Right lobe of liver (tissue), 6 donors: Measurements from ENCODE around the gene TFEB. TPM values are rescaled to one million over a fixed set of nuclear protein-coding genes. Genes with fewer than 3 reads are reported as not detected.

ENCODE experiments used
- ATAC-seq, 4 donors: fragments of 200-7000 bp; cut with Tn5 transposase; one replicate each; pipeline ENCODE4 v1.9.1; 2020; ENCODE audit warnings: mild to moderate bottlenecking in 4 of 4, moderate library complexity in 4 of 4
- DNase-seq, 3 donors: peaks; one replicate each; pipeline ENCODE4 v3.0.0-alpha.2; 2020
- H3K27ac ChIP-seq, 3 donors: fragments of 200-600 bp; one replicate each; pipeline ENCODE4 v1.8.0; 2022
- H3K27me3 ChIP-seq, 2 donors: fragments of 200-600 bp; one replicate each; pipeline ENCODE4 v1.8.0; 2022
- H3K36me3 ChIP-seq, 4 donors: fragments of 200-600 bp; sonication (generic) in 1 of 4; one replicate each; pipeline versions ENCODE4 v1.5.1 to v1.8.0; 2017 to 2022; ENCODE audit warnings: control low read depth in 1 of 4
- H3K4me1 ChIP-seq, 4 donors: fragments of 200-600 bp; sonication (generic) in 1 of 4; one replicate each; pipeline versions ENCODE4 v1.5.1 to v1.8.0; 2017 to 2022; ENCODE audit warnings: control low read depth in 1 of 4
- H3K4me3 ChIP-seq, 3 donors: fragments of 200-600 bp; one replicate each; pipeline ENCODE4 v1.8.0; 2022
- H3K9me3 ChIP-seq, 4 donors: fragments of 200-600 bp; sonication (generic) in 1 of 4; one replicate each; pipeline versions ENCODE4 v1.5.1 to v1.8.0; 2017 to 2022; ENCODE audit warnings: control low read depth in 1 of 4
- POLR2A ChIP-seq: fragments of 450-650 bp; IDR thresholded peaks from one replicate; pipeline ENCODE4 v1.6.1; 2017; ENCODE audit warnings: antibody characterized with exemption, mild to moderate bottlenecking
- WGBS: methylation state at CpG from one replicate; pipeline ENCODE4 v1.1.6; 2018; ENCODE audit warnings: low coverage, low lambda C conversion rate; ENCODE audit not compliant: insufficient coverage; ENCODE audit errors: missing lambda C conversion rate; 5-methylcytosine and 5-hydroxymethylcytosine counted together
- intact Hi-C, 2 donors: fragments of 100-400 bp; cut with DNase I; formaldehyde crosslinking; loops; one replicate each; pipeline versions ENCODE4 v1.11.2 to v1.14.1; 2022
- total RNA-seq, 6 experiments: library from RNA; depleted of rRNA in 2 of 6; stranded (reverse); fragments of >200 nt in 2 of 6; fragmentation: NEBNext Ultra II Directional in 3 of 6; extraction: Animal tissue kit (Norgen Biotek cat#: 25700) in 3 of 6; gene quantifications; one replicate each; pipeline versions ENCODE4 v1.1.0 to v1.2.4, GENCODE V29; 2016 to 2023
- TF ChIP-seq, protein P1 (sequence below), 4 donors: fragments of 200-600 bp in 3 of 4; fragments of 450-650 bp in 1 of 4; IDR thresholded peaks; one replicate each; pipeline versions ENCODE4 v1.5.1 to v1.8.0; 2016 to 2022; ENCODE audit warnings: antibody characterized with exemption in 4 of 4, mild to moderate bottlenecking in 2 of 4
- donor health status: DM: no; HTN: yes; CAD: no.
- donor health status: DM: no; HTN: no; CAD: no.
- donor health status: DM: no; HTN: no; CAD: no.
- donor health status: DM: no; HTN: yes; CAD: no.
- donor health status: DM: no; HTN: yes; CAD: no.

Gene TFEB
- total RNA-seq, 6 experiments from 2014 or later: 4.5 to 9.2 (median 6.6) TPM

DNA sequence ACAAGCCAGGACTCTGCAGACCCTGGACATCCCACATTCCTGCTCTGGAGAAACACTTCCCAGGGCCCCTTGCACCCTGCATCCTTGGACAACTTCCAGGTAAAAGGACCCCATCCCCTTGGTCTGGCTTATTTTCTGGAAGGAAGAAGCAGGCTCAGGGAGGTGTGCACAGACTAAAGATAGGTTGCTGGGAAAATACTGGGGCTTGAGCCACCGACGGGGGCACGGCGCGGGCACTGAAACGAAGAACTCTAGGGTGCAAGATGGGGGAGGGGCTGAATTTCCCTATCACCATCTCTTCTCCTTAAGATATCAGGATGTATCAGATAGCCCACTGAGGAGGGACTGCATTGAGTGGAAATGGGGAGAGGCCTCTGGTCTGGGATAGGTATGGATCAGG, 43.5 kb upstream of the TFEB start:
- Histone ChIP-seq H3K27me3 (no peaks in the 10 kb centered on the region), H3K4me3 (peak overlapping the region; percentile 58 to 76 (median 65)), H3K4me1 (peaks cover 0 to 17% (median 5%) of the 10 kb centered on the region in 4 donors), H3K27ac (no peak overlapping the region), H3K9me3 (no peaks in the 10 kb centered on the region), H3K36me3 (peaks cover 0 to 16% (median 8%) of the 10 kb centered on the region in 4 donors)
- ATAC-seq: no peak
- intact Hi-C loops: no loop called here
- WGBS: 27% methylated on average over 6 of the region's 6 CpGs
- TF ChIP-seq, protein P1, sequence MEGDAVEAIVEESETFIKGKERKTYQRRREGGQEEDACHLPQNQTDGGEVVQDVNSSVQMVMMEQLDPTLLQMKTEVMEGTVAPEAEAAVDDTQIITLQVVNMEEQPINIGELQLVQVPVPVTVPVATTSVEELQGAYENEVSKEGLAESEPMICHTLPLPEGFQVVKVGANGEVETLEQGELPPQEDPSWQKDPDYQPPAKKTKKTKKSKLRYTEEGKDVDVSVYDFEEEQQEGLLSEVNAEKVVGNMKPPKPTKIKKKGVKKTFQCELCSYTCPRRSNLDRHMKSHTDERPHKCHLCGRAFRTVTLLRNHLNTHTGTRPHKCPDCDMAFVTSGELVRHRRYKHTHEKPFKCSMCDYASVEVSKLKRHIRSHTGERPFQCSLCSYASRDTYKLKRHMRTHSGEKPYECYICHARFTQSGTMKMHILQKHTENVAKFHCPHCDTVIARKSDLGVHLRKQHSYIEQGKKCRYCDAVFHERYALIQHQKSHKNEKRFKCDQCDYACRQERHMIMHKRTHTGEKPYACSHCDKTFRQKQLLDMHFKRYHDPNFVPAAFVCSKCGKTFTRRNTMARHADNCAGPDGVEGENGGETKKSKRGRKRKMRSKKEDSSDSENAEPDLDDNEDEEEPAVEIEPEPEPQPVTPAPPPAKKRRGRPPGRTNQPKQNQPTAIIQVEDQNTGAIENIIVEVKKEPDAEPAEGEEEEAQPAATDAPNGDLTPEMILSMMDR (IDR thresholded peaks at IDR 0.05): no peak
- no peak for TF ChIP-seq POLR2A
- DNase-seq: no peak

DNA sequence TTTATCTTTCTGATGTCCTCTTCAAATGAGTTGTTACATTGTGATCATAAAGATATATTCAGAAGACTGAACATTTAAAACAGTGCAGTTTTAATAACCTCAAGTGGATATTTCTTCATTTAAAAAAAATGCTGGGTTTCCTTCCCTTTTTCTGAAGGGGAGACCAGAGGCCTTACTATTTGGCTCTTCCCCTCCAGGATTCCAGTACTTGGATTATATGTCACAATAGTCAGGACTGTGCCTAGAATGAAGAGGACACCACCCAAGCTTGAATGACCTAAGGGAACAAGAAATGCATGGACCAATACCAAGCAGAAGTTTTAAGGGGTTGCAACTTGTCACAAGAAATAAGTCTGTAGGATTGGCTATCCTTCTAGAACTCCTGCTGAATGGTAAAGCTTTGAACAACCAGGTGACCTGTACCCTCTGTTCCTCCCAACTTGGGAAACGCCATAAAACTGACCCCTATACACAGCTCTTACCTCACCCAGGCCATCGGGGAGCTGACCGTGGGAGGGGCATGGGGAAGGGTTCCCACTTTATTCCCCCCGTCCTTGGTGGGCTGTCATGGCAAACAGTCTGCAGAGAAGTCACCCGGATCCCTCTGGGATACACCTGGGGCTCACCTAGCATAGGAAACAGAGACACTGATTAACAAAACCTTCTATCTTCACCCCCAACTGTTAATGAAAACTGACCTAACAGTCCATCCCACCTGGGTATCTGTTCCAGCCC, 42.3 kb upstream of the TFEB start:
- 60% methylated on average over 1 of the region's 5 CpGs for WGBS
- ATAC-seq: no peak
- TF ChIP-seq POLR2A: no peak
- TF ChIP-seq, protein P1 (IDR thresholded peaks at IDR 0.05): no peak
- Histone ChIP-seq H3K27me3 (no peaks in the 10 kb centered on the region), H3K4me3 (no peak overlapping the region), H3K4me1 (peaks cover 0 to 17% (median 5%) of the 10 kb centered on the region in 4 donors), H3K9me3 (no peaks in the 10 kb centered on the region), H3K27ac (no peak overlapping the region), H3K36me3 (peaks cover 0 to 22% (median 8%) of the 10 kb centered on the region in 4 donors)
- DNase-seq: no peak
- intact Hi-C loops: no loop called here

DNA sequence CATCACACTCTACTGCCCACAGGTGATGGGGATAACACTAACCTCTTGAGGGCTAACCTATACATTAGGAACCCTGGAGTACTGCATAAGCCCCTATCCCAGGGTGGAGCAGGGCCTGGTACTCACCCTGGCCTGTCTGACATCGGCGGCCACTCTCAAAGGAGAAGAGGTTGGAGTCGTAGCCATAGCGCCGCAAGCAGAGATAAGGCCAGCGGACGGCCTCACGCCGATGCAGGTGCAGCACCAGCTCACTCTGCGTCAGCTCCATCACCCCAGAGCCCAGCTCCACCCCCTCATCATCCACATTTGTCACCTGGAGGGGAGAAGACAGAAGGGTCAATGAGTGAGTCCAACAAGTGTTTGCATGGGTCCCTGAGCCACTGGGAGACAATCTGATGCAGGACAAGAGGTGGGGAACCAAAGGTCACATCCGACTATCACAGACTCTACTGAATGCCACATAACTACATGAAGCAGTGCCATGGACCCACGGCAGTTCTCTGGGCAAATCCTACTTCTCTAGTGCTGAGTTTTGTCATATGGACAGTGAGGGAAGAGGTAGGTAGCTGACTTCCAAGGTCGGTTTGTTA, 40.0 kb upstream of the TFEB start:
- ATAC-seq (no peak), DNase-seq (no peak)
- Histone ChIP-seq H3K36me3 (peaks cover 0 to 42% (median 13%) of the 10 kb centered on the region in 4 donors), H3K27ac (no peak overlapping the region), H3K4me3 (no peak overlapping the region), H3K4me1 (peaks cover 0 to 6% (median 0%) of the 10 kb centered on the region in 4 donors), H3K9me3 (no peaks in the 10 kb centered on the region), H3K27me3 (no peaks in the 10 kb centered on the region)
- TF ChIP-seq, protein P1 (IDR thresholded peaks at IDR 0.05): no peak
- no peak for TF ChIP-seq POLR2A
- intact Hi-C loops: no loop called here
- WGBS: 58% methylated on average over 3 of the region's 13 CpGs

DNA sequence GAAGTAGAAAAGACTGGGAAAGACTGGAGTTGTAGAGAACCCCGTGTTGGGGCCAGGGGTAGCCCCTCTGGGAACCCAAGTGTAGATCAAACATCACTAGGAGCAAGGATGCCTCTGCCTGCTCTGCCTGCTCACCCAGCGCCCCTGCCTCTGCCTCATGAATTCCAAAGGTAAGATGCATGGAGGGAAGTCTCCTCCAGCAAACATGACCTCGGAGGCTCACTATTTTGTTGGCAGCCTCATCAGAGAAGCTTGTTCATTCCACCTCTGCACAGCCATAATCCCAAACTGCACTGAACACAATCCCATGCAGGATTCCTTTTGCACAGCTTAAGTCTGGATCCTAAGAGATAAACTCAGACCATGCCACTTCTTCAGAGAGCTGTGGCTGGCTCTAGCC, 39.4 kb upstream of the TFEB start:
- Histone ChIP-seq H3K9me3 (no peaks in the 10 kb centered on the region), H3K27me3 (no peaks in the 10 kb centered on the region), H3K4me1 (peaks cover 0 to 6% (median 0%) of the 10 kb centered on the region in 4 donors), H3K4me3 (no peak overlapping the region), H3K36me3 (peaks cover 0 to 42% (median 13%) of the 10 kb centered on the region in 4 donors), H3K27ac (no peak overlapping the region)
- TF ChIP-seq, protein P1 (IDR thresholded peaks at IDR 0.05): no peak
- no peak for TF ChIP-seq POLR2A
- DNase-seq: no peak
- WGBS: 73% methylated on average over 2 of the region's 3 CpGs
- intact Hi-C loops: no loop called here
- ATAC-seq: no peak
